GM12891 (cell line): ENCODE data around the gene BRD2.

Source experiments
- POLR2A ChIP-seq: IDR thresholded peaks from 2 replicates; pipeline ENCODE4 v1.6.1; 2011; ENCODE audit warnings: low read depth, low read length, control low read depth
- POLR2AphosphoS5 ChIP-seq: IDR thresholded peaks from 2 replicates; pipeline ENCODE4 v1.6.1; 2011; ENCODE audit warnings: low read depth, low read length, control low read depth
- TAF1 ChIP-seq: IDR thresholded peaks from 2 replicates; pipeline ENCODE4 v1.6.1; 2011; ENCODE audit warnings: low read depth, low read length, control low read depth

DNA sequence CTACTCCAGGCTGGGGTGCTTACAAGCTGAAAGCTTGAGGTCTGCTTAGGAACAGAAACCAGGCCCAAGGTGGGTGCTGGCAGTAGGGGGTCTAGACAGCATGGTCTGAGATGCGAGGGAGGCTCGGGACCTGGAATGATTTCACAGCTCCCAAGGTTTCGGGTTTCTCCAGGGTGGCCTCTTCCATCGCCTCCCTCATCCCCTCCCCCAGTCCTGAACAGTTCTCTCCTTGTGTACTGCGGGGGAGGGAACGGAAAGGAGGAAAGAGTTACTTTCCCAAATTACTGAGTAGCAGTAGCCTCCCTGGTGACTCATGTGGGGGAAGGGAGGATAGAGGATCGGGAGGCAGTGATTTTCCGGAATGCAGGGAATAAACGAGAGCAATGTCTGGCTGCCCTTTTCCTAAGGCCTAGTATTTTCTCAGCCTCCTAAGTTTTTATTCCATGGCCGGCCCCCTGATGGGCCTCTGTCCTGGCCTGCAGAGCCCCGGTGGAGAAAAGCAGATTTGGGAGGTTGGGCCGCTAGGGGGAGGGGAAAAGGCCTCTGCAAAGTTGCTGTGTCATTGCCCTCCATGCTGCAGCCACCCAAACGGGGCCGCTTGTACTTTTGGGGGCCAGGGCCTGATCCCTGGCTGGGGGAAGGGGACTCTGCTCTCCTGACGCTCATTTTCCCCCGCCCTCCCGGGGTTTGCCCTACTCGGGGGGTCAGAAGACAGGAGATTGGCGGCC is 1.5 kb downstream of the BRD2 start:
- no peak; the same call in 1 of the 2 replicates for TF ChIP-seq POLR2AphosphoS5
- peak; percentile 69; the same call in 1 of the 2 replicates for TF ChIP-seq POLR2A
- TF ChIP-seq TAF1 = peak; percentile 87; the same call in 1 of the 2 replicates
